HepG2 (cell line): Measurements from ENCODE around the gene FBXL7. TPM values are rescaled to one million over a fixed set of nuclear protein-coding genes. Genes with fewer than 3 reads are reported as not detected.

Source experiments
- ATAC-seq: fragments of 200-7000 bp; cut with Tn5 transposase; 3 replicates; pipeline ENCODE4 v1.9.1; 2020; ENCODE audit warnings: mild to moderate bottlenecking, moderate library complexity
- BruUV-seq: library from RNA; stranded (reverse); fragments of 400-500 nt; replicated peaks from 2 replicates; lab custom pipeline; 2021; lab: Mats Ljungman, UMichigan
- CTCF ChIA-PET: fragments of 300-600 bp; formaldehyde crosslinking; extraction: SDS; loops from one replicate; lab custom pipeline; 2021; ENCODE audit warnings: low total read pairs, inconsistent platforms, low intra/inter-chr PET ratio; lab: Yijun Ruan, JAX
- POLR2A ChIA-PET: fragments of 350-600 bp; sonication (Branson Sonifier 250); formaldehyde crosslinking; loops from one replicate; lab custom pipeline; 2020; ENCODE audit warnings: antibody characterized with exemption, inconsistent platforms; lab: Yijun Ruan, JAX
- DNase-seq: peaks from one replicate; pipeline ENCODE4 v3.0.0-alpha.2; 2015; ENCODE audit warnings: low spot score
- FAIRE-seq: peaks from 3 replicates; lab custom pipeline; 2011; peaks lifted over from hg19 to GRCh38; lab: Jason Lieb, UNC
- H2AFZ ChIP-seq: one replicate; pipeline ENCODE4 v1.6.1; 2011; ENCODE audit warnings: low read length, inconsistent platforms
- H3K27ac ChIP-seq: fragments of 300-600 bp; 3 replicates; pipeline ENCODE4 v1.8.0; 2011; ENCODE audit warnings: mixed run types, mild to moderate bottlenecking, mixed read lengths, low read length, inconsistent platforms; ENCODE audit not compliant: insufficient read depth; ENCODE audit errors: extremely low read length
- H3K27me3 ChIP-seq, 2 experiments: fragments of 200-600 bp in 1 of 2; 2 replicates in 1 of 2; 3 replicates in 1 of 2; pipeline versions ENCODE4 v1.6.0 to v1.8.0; 2011; ENCODE audit warnings: low read length in 2 of 2, mild to moderate bottlenecking in 2 of 2, moderate library complexity in 2 of 2, inconsistent platforms in 1 of 2; ENCODE audit not compliant: insufficient read depth in 2 of 2, control insufficient read depth in 1 of 2
- H3K36me3 ChIP-seq, 2 experiments: fragments of 200-600 bp in 1 of 2; replicated peaks in 1 of 2; 2 replicates in 1 of 2; 3 replicates in 1 of 2; pipeline versions ENCODE4 v1.5.1 to v1.8.0; 2011; ENCODE audit warnings: low read length in 2 of 2, inconsistent platforms in 1 of 2; ENCODE audit not compliant: insufficient read depth in 2 of 2, control insufficient read depth in 1 of 2
- H3K4me1 ChIP-seq: 2 replicates; pipeline ENCODE4 v1.5.1; 2012; ENCODE audit warnings: low read length, inconsistent platforms; ENCODE audit not compliant: insufficient read depth
- H3K4me2 ChIP-seq: 2 replicates; pipeline ENCODE4 v1.6.0; 2011; ENCODE audit warnings: low read depth, low read length, inconsistent platforms
- H3K4me3 ChIP-seq, 3 experiments: fragments of 200-600 bp in 1 of 3; sonication (generic), shearing (Covaris generic) in 1 of 3; replicated peaks in 1 of 3; 2 replicates each; pipeline ENCODE4 v1.5.1; 2011 to 2016; ENCODE audit warnings: low read length in 3 of 3, inconsistent platforms in 2 of 3, low read depth in 2 of 3, mild to moderate bottlenecking in 2 of 3, control low read depth in 1 of 3, mixed read lengths in 1 of 3; ENCODE audit not compliant: insufficient read depth in 1 of 3
- H3K79me2 ChIP-seq: one replicate; pipeline ENCODE4 v1.6.1; 2011; ENCODE audit warnings: low read length, inconsistent platforms; ENCODE audit not compliant: insufficient read depth
- H3K9ac ChIP-seq: 2 replicates; pipeline ENCODE4 v1.6.0; 2011; ENCODE audit warnings: mild to moderate bottlenecking, low read depth, low read length, inconsistent platforms; ENCODE audit not compliant: insufficient read depth
- H3K9me3 ChIP-seq: 2 replicates; pipeline ENCODE4 v1.5.1; 2012; ENCODE audit warnings: mild to moderate bottlenecking, low read length
- H4K20me1 ChIP-seq: 2 replicates; pipeline ENCODE4 v1.6.0; 2011; ENCODE audit warnings: inconsistent platforms, mild to moderate bottlenecking, low read length, moderate library complexity; ENCODE audit not compliant: insufficient read depth
- CBX5 ChIP-seq: sonication (generic); formaldehyde crosslinking; IDR thresholded peaks from 2 replicates; pipeline ENCODE4 v1.4.0; 2020; ENCODE audit warnings: missing genetic modification reagents, borderline replicate concordance
- EZH2 ChIP-seq: conservative IDR thresholded peaks from 2 replicates; pipeline ENCODE4 v1.6.1; 2012; ENCODE audit warnings: mild to moderate bottlenecking, low read depth, low read length, moderate library complexity
- MXD1 ChIP-seq: sonication (generic); formaldehyde crosslinking; IDR thresholded peaks from 2 replicates; pipeline ENCODE4 v1.4.0; 2020; ENCODE audit warnings: mild to moderate bottlenecking, missing genetic modification reagents
- NCOA1 ChIP-seq: sonication (generic); formaldehyde crosslinking; IDR thresholded peaks from 2 replicates; pipeline ENCODE4 v1.9.0; 2021; ENCODE audit warnings: missing genetic modification reagents
- PHF20 ChIP-seq: sonication (generic); formaldehyde crosslinking; IDR thresholded peaks from 2 replicates; pipeline ENCODE4 v1.5.0; 2020; ENCODE audit warnings: mild to moderate bottlenecking, missing genetic modification reagents
- RBFOX2 ChIP-seq: fragments of 200-400 bp; formaldehyde crosslinking; IDR thresholded peaks from 2 replicates; pipeline ENCODE4 v1.6.1; 2017; ENCODE audit warnings: low read depth, mild to moderate bottlenecking, low read length
- SNAPC2 ChIP-seq: sonication (generic); formaldehyde crosslinking; IDR thresholded peaks from 2 replicates; pipeline ENCODE4 v1.8.1; 2022; ENCODE audit warnings: mild to moderate bottlenecking, missing genetic modification reagents
- SRSF1 ChIP-seq: fragments of 200-400 bp; formaldehyde crosslinking; optimal IDR thresholded peaks from 2 replicates; pipeline ENCODE3; 2017; ENCODE audit warnings: mild to moderate bottlenecking, low read depth, low read length, moderate library complexity
- ZNF484 ChIP-seq: sonication (generic); formaldehyde crosslinking; IDR thresholded peaks from 2 replicates; pipeline ENCODE4 v1.5.1; 2020; ENCODE audit warnings: mild to moderate bottlenecking, low read depth, missing genetic modification reagents, borderline replicate concordance
- ZNF557 ChIP-seq: sonication (generic); formaldehyde crosslinking; IDR thresholded peaks from 2 replicates; pipeline ENCODE4 v1.4.0; 2020; ENCODE audit warnings: missing genetic modification reagents
- ZNF674 ChIP-seq: sonication (generic); formaldehyde crosslinking; IDR thresholded peaks from 2 replicates; pipeline ENCODE4 v1.5.0; 2020; ENCODE audit warnings: low read depth, mild to moderate bottlenecking, missing genetic modification reagents
- WGBS: methylation state at CpG from one replicate; pipeline ENCODE4 v1.1.6; 2017; ENCODE audit warnings: low lambda C conversion rate; 5-methylcytosine and 5-hydroxymethylcytosine counted together
- in situ Hi-C: cut with HindIII; loops from 2 replicates; pipeline ENCODE4 v1.10.0; 2017; ENCODE audit warnings: low pct_unique_long_range_greater_than_20kb; ENCODE audit not compliant: extremely low pct_ligation_motif_present
- intact Hi-C: fragments of 100-400 bp; cut with micrococcal nuclease; formaldehyde crosslinking; loops from one replicate; pipeline ENCODE4 v1.10.0; 2022; ENCODE audit not compliant: unreplicated experiment
- polyA plus RNA-seq, 8 experiments: library from polyadenylated mRNA; depleted of rRNA in 3 of 8; stranded (reverse) in 7 of 8; unstranded in 1 of 8; fragments of >200 nt; fragmentation: Illumina TruSeq in 4 of 8; extraction: Trizol in 4 of 8; gene quantifications; 2 replicates each; pipeline versions ENCODE4 v1.2.1 to v1.2.3, GENCODE V29; 2011 to 2016; ENCODE audit warnings: low read depth in 4 of 8, missing spikeins in 1 of 8, mixed read lengths in 1 of 8; ENCODE audit not compliant: insufficient read depth in 1 of 8
- total RNA-seq, 5 experiments: library from RNA; depleted of rRNA; stranded (reverse); fragments of >200 nt; fragmentation: Illumina TruSeq; extraction: Trizol; gene quantifications; 2 replicates each; pipeline ENCODE4 v1.2.3, GENCODE V29; 2016; ENCODE audit warnings: low read depth in 1 of 5

The FBXL7 gene
- total and polyA plus RNA-seq, 2 of the 13 experiments (the other 11 are each of a cell fraction or from before 2014, with no cell fraction given), result 0.07 TPM; not detected in 1

- in situ Hi-C loops (no loop called here), intact Hi-C loops (no loop called here)
- Histone ChIP-seq H3K27me3 (no peaks in the 10 kb centered on the region), H3K9ac (no peak overlapping the region), H3K27ac (no peak overlapping the region), H3K9me3 (no peaks in the 10 kb centered on the region), H3K36me3 (no peaks in the 10 kb centered on the region), H2AFZ (no peak overlapping the region), H3K4me2 (no peak overlapping the region), H3K79me2 (no peaks in the 10 kb centered on the region), H3K4me3 (no peak overlapping the region), H4K20me1 (no peaks in the 10 kb centered on the region), H3K4me1 (no peaks in the 10 kb centered on the region)
- 84% methylated on average over 27 of the region's 60 CpGs for WGBS
- POLR2A ChIA-PET, result no interaction called here
- FAIRE-seq (no peak), ATAC-seq (no peak), DNase-seq (no peak)
- no peak for TF ChIP-seq SRSF1
- no peak for TF ChIP-seq ZNF674 (CRISPR knock-in tag)
- no peak for TF ChIP-seq NCOA1
- no peak for TF ChIP-seq SNAPC2
- BruUV-seq, result no TSS peak
- CTCF ChIA-PET, result no interaction called here
These were observed 436.7 kb downstream of the FBXL7 start for GRCh38 chr5:15936505-15937245.

- no CpG with 5 or more reads among the region's 1 CpG for WGBS
- ATAC-seq (no peak), FAIRE-seq (no peak), DNase-seq (no peak)
- H3K9ac ChIP-seq, result no peak overlapping the region
- H3K4me3 ChIP-seq, result no peak overlapping the region
- no peaks in the 10 kb centered on the region for H3K4me1 ChIP-seq
- ChIA-PET POLR2A (no interaction called here), CTCF (no interaction called here)
- H4K20me1 ChIP-seq, result no peaks in the 10 kb centered on the region
- in situ Hi-C loops, result no loop called here
- no peak overlapping the region for H3K4me2 ChIP-seq
- BruUV-seq, result no TSS peak
- H3K9me3 ChIP-seq, result no peaks in the 10 kb centered on the region
- intact Hi-C loops, result no loop called here
- H3K79me2 ChIP-seq, result no peaks in the 10 kb centered on the region
- TF ChIP-seq ZNF484 (CRISPR knock-in tag) (no peak), ZNF557 (no peak), RBFOX2 (no peak), MXD1 (CRISPR knock-in tag) (no peak), CBX5 (CRISPR knock-in tag) (no peak), EZH2 (no peak), PHF20 (CRISPR knock-in tag) (no peak)
- no peaks in the 10 kb centered on the region for H3K36me3 ChIP-seq
- no peak overlapping the region for H2AFZ ChIP-seq
- H3K27ac ChIP-seq, result no peak overlapping the region
- no peaks in the 10 kb centered on the region for H3K27me3 ChIP-seq
These were observed 437.7 kb downstream of the FBXL7 start for GRCh38 chr5:15937708-15938107.
